Fibroblast of mammary gland (primary cell): ENCODE results near the gene PRLH.

Source experiments
- DNase-seq: peaks from one replicate; pipeline ENCODE4 v3.0.0-alpha.2; 2010; ENCODE audit warnings: low read depth
- H3K4me3 ChIP-seq: 2 replicates; pipeline ENCODE4 v1.5.1; 2011; ENCODE audit warnings: low read depth, mild to moderate bottlenecking, low read length, moderate library complexity; ENCODE audit not compliant: control insufficient read depth
- CTCF ChIP-seq: conservative IDR thresholded peaks from 2 replicates; pipeline ENCODE4 v1.5.1; 2011; ENCODE audit warnings: low read depth, low read length, inconsistent platforms; ENCODE audit not compliant: control insufficient read depth, insufficient read depth

Gene PRLH

GRCh38 chr2:237552908-237553307 is 13.5 kb upstream of the PRLH start:
- DNase-seq: no peak
- H3K4me3 ChIP-seq: no peak overlapping the region
- TF ChIP-seq CTCF: no peak

GRCh38 chr2:237553948-237554347 is 12.4 kb upstream of the PRLH start:
- no peak overlapping the region for H3K4me3 ChIP-seq
- no peak for DNase-seq
- no peak for TF ChIP-seq CTCF

GRCh38 chr2:237555560-237555959 is 10.8 kb upstream of the PRLH start:
- TF ChIP-seq CTCF: no peak
- no peak for DNase-seq
- H3K4me3 ChIP-seq: no peak overlapping the region

- DNase-seq: no peak
- no peak overlapping the region for H3K4me3 ChIP-seq
- TF ChIP-seq CTCF: no peak
Measured at GRCh38 chr2:237556773-237557632, 9.4 kb upstream of the PRLH start.

GRCh38 chr2:237557633-237558015 is 8.8 kb upstream of the PRLH start:
- no peak for TF ChIP-seq CTCF
- H3K4me3 ChIP-seq: no peak overlapping the region
- no peak for DNase-seq

GRCh38 chr2:237558961-237559641 is 7.3 kb upstream of the PRLH start:
- peak; percentile 3 for TF ChIP-seq CTCF
- H3K4me3 ChIP-seq: no peak overlapping the region
- DNase-seq: peak; percentile 90

GRCh38 chr2:237561221-237561620 is 5.2 kb upstream of the PRLH start:
- no peak overlapping the region for H3K4me3 ChIP-seq
- TF ChIP-seq CTCF: no peak
- no peak for DNase-seq
